Liver (tissue), 9 donors: Measurements from ENCODE around the gene REG3G. TPM values are rescaled to one million over a fixed set of nuclear protein-coding genes. Genes with fewer than 3 reads are reported as not detected.

Source experiments
- DNase-seq: peaks from one replicate; pipeline ENCODE4 v3.0.0-alpha.2; 2017; ENCODE audit warnings: low spot score
- H3K27ac ChIP-seq, 2 donors: one replicate each; pipeline ENCODE4 v1.7.0; 2013; ENCODE audit warnings: inconsistent platforms in 2 of 2, low read length in 2 of 2, control low read depth in 1 of 2, low read depth in 1 of 2, mild to moderate bottlenecking in 1 of 2
- H3K27me3 ChIP-seq, 4 donors: one replicate each; pipeline versions ENCODE4 v1.6.1 to v1.7.0; 2013; ENCODE audit warnings: low read length in 3 of 4, inconsistent platforms in 1 of 4, mild to moderate bottlenecking in 1 of 4, moderate library complexity in 1 of 4; ENCODE audit not compliant: control insufficient read depth in 4 of 4, insufficient read depth in 4 of 4
- H3K36me3 ChIP-seq, 4 donors: one replicate each; pipeline versions ENCODE4 v1.6.1 to v1.7.0; 2013; ENCODE audit warnings: low read length in 3 of 4, mild to moderate bottlenecking in 3 of 4, low read depth in 1 of 4, moderate library complexity in 1 of 4; ENCODE audit not compliant: control insufficient read depth in 4 of 4, insufficient read depth in 3 of 4
- H3K4me1 ChIP-seq, 4 donors: one replicate each; pipeline versions ENCODE4 v1.6.1 to v1.7.0; 2013; ENCODE audit warnings: low read length in 3 of 4, mild to moderate bottlenecking in 3 of 4, moderate library complexity in 1 of 4; ENCODE audit not compliant: control insufficient read depth in 4 of 4, insufficient read depth in 4 of 4
- H3K4me3 ChIP-seq, 3 donors: one replicate each; pipeline versions ENCODE4 v1.6.1 to v1.7.0; 2013; ENCODE audit warnings: low read length in 3 of 3, control low read depth in 1 of 3, low read depth in 1 of 3, mild to moderate bottlenecking in 1 of 3
- H3K9ac ChIP-seq, 2 donors: one replicate each; pipeline ENCODE4 v1.7.0; 2013; ENCODE audit warnings: low read length in 2 of 2, mild to moderate bottlenecking in 2 of 2, moderate library complexity in 2 of 2, control low read depth in 1 of 2, low read depth in 1 of 2
- H3K9me3 ChIP-seq, 4 donors: one replicate each; pipeline versions ENCODE4 v1.6.1 to v1.7.0; 2013; ENCODE audit warnings: low read length in 3 of 4; ENCODE audit not compliant: control insufficient read depth in 4 of 4
- ATF3 ChIP-seq: IDR thresholded peaks from 2 replicates; pipeline ENCODE4 v1.6.1; 2016; ENCODE audit warnings: antibody characterized with exemption
- CTCF ChIP-seq: fragments of 150-350 bp; IDR thresholded peaks from 2 replicates; pipeline ENCODE4 v1.5.1; 2017; ENCODE audit warnings: improper control_type of control experiment, low read depth, low read length; ENCODE audit not compliant: missing input control
- FOXA1 ChIP-seq: IDR thresholded peaks from 2 replicates; pipeline ENCODE4 v1.6.1; 2016; ENCODE audit warnings: antibody characterized with exemption
- FOXA2 ChIP-seq: IDR thresholded peaks from 2 replicates; pipeline ENCODE4 v1.6.1; 2016; ENCODE audit warnings: antibody characterized with exemption
- GABPA ChIP-seq, 2 donors: IDR thresholded peaks in 1 of 2; conservative IDR thresholded peaks in 1 of 2; 2 replicates each; pipeline ENCODE4 v1.6.1; 2016; ENCODE audit warnings: antibody characterized with exemption in 2 of 2, mild to moderate bottlenecking in 1 of 2, moderate library complexity in 1 of 2
- JUND ChIP-seq, 2 donors: IDR thresholded peaks; 2 replicates each; pipeline ENCODE4 v1.6.1; 2016; ENCODE audit warnings: antibody characterized with exemption in 2 of 2
- MAX ChIP-seq: IDR thresholded peaks from 2 replicates; pipeline ENCODE4 v1.6.1; 2016; ENCODE audit warnings: antibody characterized with exemption
- NR2F2 ChIP-seq: IDR thresholded peaks from 2 replicates; pipeline ENCODE4 v1.6.1; 2016; ENCODE audit warnings: antibody characterized with exemption
- RAD21 ChIP-seq, 2 donors: IDR thresholded peaks; 2 replicates each; pipeline ENCODE4 v1.6.1; 2016; ENCODE audit warnings: antibody characterized with exemption in 2 of 2, mild to moderate bottlenecking in 2 of 2
- REST ChIP-seq: IDR thresholded peaks from 2 replicates; pipeline ENCODE4 v1.6.1; 2016; ENCODE audit warnings: antibody characterized with exemption, mild to moderate bottlenecking
- ZBTB33 ChIP-seq: IDR thresholded peaks from 2 replicates; pipeline ENCODE4 v1.6.1; 2016; ENCODE audit warnings: antibody characterized with exemption
- WGBS: extraction: QIAGEN DNeasy Blood & Tissue Kit; methylation state at CpG from one replicate; pipeline ENCODE4 v1.1.7; 2013; 5-methylcytosine and 5-hydroxymethylcytosine counted together
- polyA plus RNA-seq, 2 donors: library from polyadenylated mRNA; stranded (reverse) in 1 of 2; unstranded in 1 of 2; fragments of 200-250 nt in 1 of 2; fragments of >200 nt in 1 of 2; fragmentation: Nextera tagmentation in 1 of 2; extraction: Ambion mirVana in 1 of 2; gene quantifications; one replicate each; pipeline versions ENCODE4 v1.2.1 to v1.2.3, GENCODE V29; 2013 to 2015
- total RNA-seq, 2 donors: library from RNA; depleted of rRNA; stranded (reverse); fragments of >200 nt; gene quantifications; one replicate each; pipeline ENCODE4 v1.2.3, GENCODE V29; 2014
- donor health status: healthy.
- donor health status: healthy.
- donor health status: healthy.
- donor health status: healthy.
- donor health status: healthy.

REG3G gene
- total and polyA plus RNA-seq, 4 donors = 0.28 TPM; not detected in 3

- H3K9ac ChIP-seq = no peak overlapping the region
- peaks cover 0 to 5% (median 1%) of the 10 kb centered on the region in 4 donors for H3K27me3 ChIP-seq
- H3K4me3 ChIP-seq = no peak overlapping the region
- H3K27ac ChIP-seq = no peak overlapping the region
- peaks cover 0 to 3% (median 0%) of the 10 kb centered on the region in 4 donors for H3K4me1 ChIP-seq
- no peaks in the 10 kb centered on the region for H3K9me3 ChIP-seq
- H3K36me3 ChIP-seq = no peaks in the 10 kb centered on the region
- no peak for DNase-seq
- 57% methylated on average over 4 of the region's 4 CpGs for WGBS
- TF ChIP-seq REST (no peak), FOXA2 (no peak), ATF3 (no peak), CTCF (no peak), GABPA (IDR thresholded peaks at IDR 0.05 in 1 of 2, conservative IDR thresholded peaks at IDR 0.05 in 1 of 2) (no peak), NR2F2 (no peak), MAX (no peak), RAD21 (IDR thresholded peaks at IDR 0.05) (no peak), FOXA1 (no peak)
These were observed 44.6 kb upstream of the REG3G start for GRCh38 chr2:78980871-78981270.

- Histone ChIP-seq H3K4me1 (peaks cover 0 to 3% (median 0%) of the 10 kb centered on the region in 4 donors), H3K9ac (no peak overlapping the region), H3K9me3 (no peaks in the 10 kb centered on the region), H3K27me3 (peaks cover 0 to 5% (median 1%) of the 10 kb centered on the region in 4 donors), H3K4me3 (no peak overlapping the region), H3K36me3 (no peaks in the 10 kb centered on the region), H3K27ac (no peak overlapping the region)
- TF ChIP-seq NR2F2 = no peak
- no peak for TF ChIP-seq ZBTB33
- TF ChIP-seq JUND (IDR thresholded peaks at IDR 0.05) = no peak
- DNase-seq = no peak
- 41% methylated on average over 4 of the region's 4 CpGs for WGBS
These were observed 42.7 kb upstream of the REG3G start for GRCh38 chr2:78982638-78983330.
